PC-3 (cell line): ENCODE data around the gene TBX5. TPM values are rescaled to one million over a fixed set of nuclear protein-coding genes. Genes with fewer than 3 reads are reported as not detected.
"Not testable (repeated sequence)": the region's sequence is repeated elsewhere in the genome, so short reads cannot be mapped to it uniquely, and the experiment has no call there.

Experiments used
- ATAC-seq: fragments of 200-7000 bp; cut with Tn5 transposase; 2 replicates; pipeline ENCODE4 v1.9.1; 2020; ENCODE audit warnings: mild to moderate bottlenecking, moderate library complexity
- BruUV-seq: library from RNA; stranded (reverse); fragments of 400-500 nt; replicated peaks from 2 replicates; lab custom pipeline; 2021; lab: Mats Ljungman, UMichigan
- CTCF ChIA-PET: fragments of 300-600 bp; sonication (Branson Sonifier 250); formaldehyde crosslinking; loops from one replicate; lab custom pipeline; 2022; ENCODE audit warnings: antibody characterized with exemption; lab: Charles Lee
- POLR2A ChIA-PET: fragments of 300-600 bp; sonication (Branson Sonifier 250); formaldehyde crosslinking; loops from one replicate; lab custom pipeline; 2022; ENCODE audit warnings: antibody characterized with exemption; ENCODE audit not compliant: unreplicated experiment; lab: Charles Lee
- DNase-seq: peaks from one replicate; pipeline ENCODE4 v3.0.0-alpha.2; 2015
- H2AFZ ChIP-seq: fragments of 300-600 bp; sonication (generic); 2 replicates; pipeline ENCODE4 v1.6.0; 2016; ENCODE audit warnings: antibody characterized with exemption, low read length
- H3F3A ChIP-seq: fragments of 300-600 bp; sonication (generic); one replicate; pipeline ENCODE4 v1.6.0; 2017; ENCODE audit warnings: antibody characterized with exemption, low read length, control low read depth, mild to moderate bottlenecking; ENCODE audit not compliant: unreplicated experiment
- H3K27ac ChIP-seq: fragments of 300-600 bp; sonication (generic); 2 replicates; pipeline ENCODE4 v1.5.1; 2016; ENCODE audit warnings: mild to moderate bottlenecking, low read length
- H3K27me3 ChIP-seq: fragments of 300-600 bp; sonication (generic); 2 replicates; pipeline ENCODE4 v1.6.1; 2016; ENCODE audit warnings: low read length, mixed read lengths
- H3K36me3 ChIP-seq: fragments of 300-600 bp; sonication (generic); 2 replicates; pipeline ENCODE4 v1.6.1; 2016; ENCODE audit warnings: low read depth, mixed run types, low read length, mixed read lengths
- H3K4me1 ChIP-seq: fragments of 300-600 bp; sonication (generic); 2 replicates; pipeline ENCODE4 v1.5.1; 2016; ENCODE audit warnings: low read length; ENCODE audit not compliant: insufficient read depth
- H3K4me2 ChIP-seq: fragments of 300-600 bp; sonication (generic); 2 replicates; pipeline ENCODE4 v1.6.0; 2016; ENCODE audit warnings: low read length
- H3K4me3 ChIP-seq: fragments of 300-600 bp; sonication (generic); 2 replicates; pipeline ENCODE4 v1.5.1; 2016; ENCODE audit warnings: mild to moderate bottlenecking, low read length, mixed read lengths
- H3K79me2 ChIP-seq: fragments of 300-600 bp; sonication (generic); 2 replicates; pipeline ENCODE4 v1.6.1; 2017; ENCODE audit warnings: low read length, mixed read lengths
- H3K9ac ChIP-seq: fragments of 300-600 bp; sonication (generic); 2 replicates; pipeline ENCODE4 v1.6.0; 2016; ENCODE audit warnings: mild to moderate bottlenecking, low read length
- H3K9me2 ChIP-seq: fragments of 300-600 bp; sonication (generic); replicated peaks from 2 replicates; pipeline ENCODE4 v1.6.1; 2016; ENCODE audit warnings: mixed run types, low read length, mixed read lengths
- H3K9me3 ChIP-seq: fragments of 300-600 bp; sonication (generic); 2 replicates; pipeline ENCODE4 v1.6.1; 2016; ENCODE audit warnings: low read length, mixed read lengths
- H4K20me1 ChIP-seq: fragments of 300-600 bp; sonication (generic); 2 replicates; pipeline ENCODE4 v1.6.1; 2016; ENCODE audit warnings: low read length, mixed read lengths
- CTCF ChIP-seq: fragments of 300-600 bp; sonication (generic); conservative IDR thresholded peaks from 2 replicates; pipeline ENCODE4 v1.5.1; 2017; ENCODE audit warnings: antibody characterized with exemption, low read depth, mild to moderate bottlenecking, low read length
- EZH2 ChIP-seq: fragments of 300-600 bp; sonication (generic); IDR thresholded peaks from one replicate; pipeline ENCODE4 v1.6.1; 2017; ENCODE audit warnings: antibody characterized with exemption, mild to moderate bottlenecking, low read length; ENCODE audit not compliant: unreplicated experiment
- EZH2phosphoT487 ChIP-seq: fragments of 300-600 bp; sonication (generic); IDR thresholded peaks from 2 replicates; pipeline ENCODE4 v1.6.1; 2018; ENCODE audit warnings: mild to moderate bottlenecking, antibody characterized with exemption, low read length, borderline replicate concordance
- intact Hi-C: fragments of 100-400 bp; cut with micrococcal nuclease; formaldehyde crosslinking; loops from 2 replicates; pipeline ENCODE4 v1.9.0; 2023
- total RNA-seq: library from RNA; depleted of rRNA; stranded (reverse); fragments of >200 nt; gene quantifications from 2 replicates; pipeline ENCODE4 v1.2.3, GENCODE V29; 2014

The TBX5 gene
- total RNA-seq, 1 experiment from 2014 or later: not detected

GRCh38 chr12:114355389-114356088 lies 50.4 kb downstream of the TBX5 start:
- Histone ChIP-seq H3F3A (no peaks in the 10 kb centered on the region), H3K9me2 (no peaks in the 10 kb centered on the region), H4K20me1 (no peaks in the 10 kb centered on the region), H3K9me3 (no peaks in the 10 kb centered on the region), H3K9ac (no peak overlapping the region), H3K27ac (no peak overlapping the region), H3K4me2 (no peak overlapping the region), H3K4me3 (no peak overlapping the region), H3K36me3 (no peaks in the 10 kb centered on the region), H2AFZ (no peak overlapping the region), H3K79me2 (no peaks in the 10 kb centered on the region), H3K27me3 (peaks cover 35% of the 10 kb centered on the region; the same call in 1 of the 2 replicates), H3K4me1 (no peaks in the 10 kb centered on the region)
- ChIA-PET POLR2A (no interaction called here), CTCF (no interaction called here)
- intact Hi-C loops: no loop called here
- ATAC-seq (no peak), DNase-seq (peak; percentile 3)
- TF ChIP-seq CTCF (peak; percentile 31; the same call in 1 of the 2 replicates), EZH2phosphoT487 (no peak), EZH2 (no peak)
- no TSS peak for BruUV-seq

- H3K27me3 ChIP-seq: peaks cover 28% of the 10 kb centered on the region
- H3K27ac ChIP-seq, intact Hi-C loops, H2AFZ ChIP-seq, H3K9me3 ChIP-seq, BruUV-seq, H3K9ac ChIP-seq, H4K20me1 ChIP-seq, H3K79me2 ChIP-seq, DNase-seq, POLR2A ChIA-PET, H3K4me3 ChIP-seq, ATAC-seq, H3K4me1 ChIP-seq, H3K4me2 ChIP-seq, H3F3A ChIP-seq, H3K9me2 ChIP-seq, H3K36me3 ChIP-seq: not testable (repeated sequence)
- CTCF ChIA-PET: interaction anchor here (0.6 kb wide), 1 partner anchor 243 kb away, joined by 4 read pairs; no protein-coding TSS in a partner anchor
These were observed 56.7 kb downstream of the TBX5 start for GRCh38 chr12:114349239-114349638.

- BruUV-seq: no TSS peak
- intact Hi-C loops: no loop called here
- Histone ChIP-seq H4K20me1 (no peaks in the 10 kb centered on the region), H3K27ac (no peak overlapping the region), H3K9me3 (no peaks in the 10 kb centered on the region), H3K9me2 (no peaks in the 10 kb centered on the region), H3K79me2 (no peaks in the 10 kb centered on the region), H3F3A (no peaks in the 10 kb centered on the region), H3K4me1 (no peaks in the 10 kb centered on the region), H3K36me3 (no peaks in the 10 kb centered on the region), H3K4me3 (no peak overlapping the region), H3K9ac (no peak overlapping the region), H2AFZ (no peak overlapping the region), H3K27me3 (peaks cover 32% of the 10 kb centered on the region), H3K4me2 (no peak overlapping the region)
- TF ChIP-seq EZH2phosphoT487 (no peak), EZH2 (no peak), CTCF (no peak)
- ChIA-PET POLR2A (no interaction called here), CTCF (no interaction called here)
- ATAC-seq (no peak), DNase-seq (no peak)
These were observed 58.1 kb downstream of the TBX5 start for GRCh38 chr12:114347861-114348260.
